Keratinocyte (primary cell): ENCODE results near the gene MRPL32. TPM values are rescaled to one million over a fixed set of nuclear protein-coding genes. Genes with fewer than 3 reads are reported as not detected.

Experiments
- DNase-seq: peaks from one replicate; pipeline ENCODE4 v3.0.0-alpha.2; 2011; ENCODE audit warnings: low read depth, missing footprints, low spot score
- FAIRE-seq: peaks from 2 replicates; lab custom pipeline; 2011; peaks lifted over from hg19 to GRCh38; lab: Jason Lieb, UNC
- H2AFZ ChIP-seq: 2 replicates; pipeline ENCODE4 v1.6.0; 2012; ENCODE audit warnings: low read length, control low read depth, inconsistent platforms; ENCODE audit not compliant: control insufficient read depth
- H3K27ac ChIP-seq: 2 replicates; pipeline ENCODE4 v1.5.1; 2011; ENCODE audit warnings: low read length; ENCODE audit not compliant: control insufficient read depth, insufficient read depth
- H3K27me3 ChIP-seq: 3 replicates; pipeline ENCODE4 v1.6.0; 2011; ENCODE audit warnings: low read length; ENCODE audit not compliant: control insufficient read depth, insufficient read depth; ENCODE audit errors: extremely low read depth
- H3K36me3 ChIP-seq, 2 experiments: 2 replicates in 1 of 2; 3 replicates in 1 of 2; pipeline ENCODE4 v1.5.1; 2011; ENCODE audit warnings: low read length in 2 of 2, mild to moderate bottlenecking in 1 of 2; ENCODE audit not compliant: control insufficient read depth in 2 of 2, insufficient read depth in 2 of 2; ENCODE audit errors: extremely low read depth in 1 of 2
- H3K4me1 ChIP-seq: 3 replicates; pipeline ENCODE4 v1.5.1; 2011; ENCODE audit warnings: low read length; ENCODE audit not compliant: control insufficient read depth, insufficient read depth; ENCODE audit errors: extremely low read depth
- H3K4me2 ChIP-seq: 3 replicates; pipeline ENCODE4 v1.6.0; 2011; ENCODE audit warnings: low read depth, low read length; ENCODE audit not compliant: control insufficient read depth, insufficient read depth; ENCODE audit errors: extremely low read depth
- H3K4me3 ChIP-seq, 3 experiments: fragments of 200-600 bp in 1 of 3; sonication (generic) in 1 of 3; 2 replicates in 2 of 3; 3 replicates in 1 of 3; pipeline ENCODE4 v1.5.1; 2011 to 2016; ENCODE audit warnings: low read length in 3 of 3, mild to moderate bottlenecking in 3 of 3, control low read depth in 2 of 3, inconsistent platforms in 1 of 3, low read depth in 1 of 3, mixed read lengths in 1 of 3, mixed run types in 1 of 3, moderate library complexity in 1 of 3; ENCODE audit not compliant: control insufficient read depth in 2 of 3, insufficient read depth in 2 of 3; ENCODE audit errors: extremely low read depth in 1 of 3
- H3K79me2 ChIP-seq: 2 replicates; pipeline ENCODE4 v1.6.0; 2012; ENCODE audit warnings: low read length; ENCODE audit not compliant: control insufficient read depth, insufficient read depth
- H3K9ac ChIP-seq: 3 replicates; pipeline ENCODE4 v1.6.0; 2011; ENCODE audit warnings: low read length; ENCODE audit not compliant: control insufficient read depth, insufficient read depth; ENCODE audit errors: extremely low read depth
- H3K9me1 ChIP-seq: 3 replicates; pipeline ENCODE4 v1.6.0; 2011; ENCODE audit warnings: low read length; ENCODE audit not compliant: control insufficient read depth, insufficient read depth; ENCODE audit errors: extremely low read depth
- H3K9me3 ChIP-seq: 2 replicates; pipeline ENCODE4 v1.5.1; 2012; ENCODE audit warnings: low read depth, low read length; ENCODE audit not compliant: control insufficient read depth
- H4K20me1 ChIP-seq: 3 replicates; pipeline ENCODE4 v1.6.0; 2011; ENCODE audit warnings: low read length; ENCODE audit not compliant: control insufficient read depth, insufficient read depth; ENCODE audit errors: extremely low read depth
- CTCF ChIP-seq, 3 experiments: IDR thresholded peaks in 1 of 3; conservative IDR thresholded peaks in 1 of 3; optimal IDR thresholded peaks in 1 of 3; 2 replicates in 2 of 3; 3 replicates in 1 of 3; pipeline versions ENCODE3 to v1.5.1; 2011; ENCODE audit warnings: low read length in 3 of 3, mild to moderate bottlenecking in 3 of 3, moderate library complexity in 2 of 3, control low read depth in 1 of 3, inconsistent platforms in 1 of 3; ENCODE audit not compliant: insufficient read depth in 2 of 3; ENCODE audit errors: extremely low read depth in 1 of 3
- EZH2 ChIP-seq: IDR thresholded peaks from one replicate; pipeline ENCODE4 v1.6.1; 2012; ENCODE audit warnings: inconsistent platforms, mild to moderate bottlenecking, low read length, moderate library complexity
- dilution Hi-C: fragments of 300-500 bp; cut with MboI; formaldehyde crosslinking; loops from one replicate; pipeline ENCODE4 v1.7.0; 2020; ENCODE audit warnings: low sequenced_read_pairs; ENCODE audit not compliant: extremely low pct_ligation_motif_present
- polyA plus RNA-seq, 5 experiments: library from polyadenylated mRNA; depleted of rRNA in 3 of 5; stranded (reverse) in 3 of 5; stranded (forward) in 1 of 5; unstranded in 1 of 5; fragments of >200 nt; gene quantifications; 1 replicate in 1 of 5; 2 replicates in 3 of 5; 3 replicates in 1 of 5; pipeline versions ENCODE4 v1.2.1 to v1.2.3, GENCODE V29; 2011 to 2012; ENCODE audit warnings: missing spikeins in 2 of 5, low read depth in 1 of 5, low replicate concordance in 1 of 5

Gene MRPL32
- polyA plus RNA-seq, 1 donor (not counting 4 experiments of a cell fraction or from before 2014, with no cell fraction given) = 86.1 TPM

DNA sequence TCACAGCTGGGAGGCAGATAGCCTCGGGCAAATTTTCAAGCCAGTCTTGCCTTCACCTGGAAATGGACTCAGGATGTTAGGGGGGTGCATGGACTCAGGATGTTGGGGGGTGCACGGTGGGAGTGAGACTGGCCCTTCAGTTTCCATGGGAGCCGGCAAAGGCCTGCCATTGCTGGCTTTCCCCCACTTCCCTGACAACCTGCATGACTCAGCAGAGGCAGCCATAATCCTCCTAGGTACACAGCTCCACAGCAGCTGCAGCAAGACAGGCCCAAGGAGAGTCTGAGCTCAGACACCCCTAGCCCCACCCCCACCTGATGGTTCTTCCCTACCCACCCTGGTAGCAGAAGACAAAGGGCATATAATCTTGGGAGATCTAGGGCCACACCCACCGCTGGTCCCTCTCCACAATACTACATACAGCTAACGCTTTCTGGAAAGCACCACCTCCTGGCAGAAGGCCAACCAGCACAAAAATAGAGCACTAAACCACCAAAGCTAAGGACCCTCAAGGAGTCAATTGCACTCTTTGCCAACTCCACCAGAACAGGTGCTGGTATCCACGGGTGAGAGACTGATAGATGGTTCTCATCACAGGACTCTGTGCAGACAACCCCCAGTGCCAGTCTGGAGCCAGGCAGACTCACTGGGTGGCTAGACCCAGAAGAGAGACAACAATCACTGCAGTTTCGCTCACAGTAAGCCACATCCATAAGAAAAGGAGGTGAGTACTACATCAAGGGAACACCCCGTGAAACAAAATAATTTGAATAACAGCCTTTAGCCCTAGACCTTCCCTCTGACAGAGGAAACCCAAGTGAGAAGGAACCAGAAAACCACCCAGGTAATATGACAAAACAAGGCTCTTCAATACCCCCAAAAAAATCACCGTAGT, 38.6 kb upstream of the MRPL32 start:
- Histone ChIP-seq H3K79me2 (no peaks in the 10 kb centered on the region), H3K4me1 (peaks cover 7% of the 10 kb centered on the region), H3K9me1 (no peaks in the 10 kb centered on the region), H3K4me3 (no peak overlapping the region), H4K20me1 (no peaks in the 10 kb centered on the region), H3K9me3 (no peaks in the 10 kb centered on the region), H3K27ac (no peak overlapping the region), H3K4me2 (no peak overlapping the region), H2AFZ (no peak overlapping the region), H3K9ac (no peak overlapping the region), H3K27me3 (no peaks in the 10 kb centered on the region), H3K36me3 (no peaks in the 10 kb centered on the region)
- no peak for TF ChIP-seq CTCF (optimal IDR thresholded peaks at IDR 0.05 in 1 of 3, IDR thresholded peaks at IDR 0.05 in 1 of 3, conservative IDR thresholded peaks at IDR 0.05 in 1 of 3; ENCODE audit: extremely low read depth in 1 of 3, insufficient read depth in 2 of 3, low read length in 3 of 3)
- TF ChIP-seq EZH2 = no peak
- FAIRE-seq (no peak), DNase-seq (no peak)
- dilution Hi-C loops = no loop called here

GRCh38 chr7:42900842-42901241, 31.3 kb upstream of the MRPL32 start:
- H2AFZ ChIP-seq = no peak overlapping the region
- no peak overlapping the region for H3K9ac ChIP-seq
- H3K4me3 ChIP-seq = no peak overlapping the region
- no peaks in the 10 kb centered on the region for H4K20me1 ChIP-seq
- no peak for FAIRE-seq
- TF ChIP-seq EZH2 (no peak), CTCF (optimal IDR thresholded peaks at IDR 0.05 in 1 of 3, IDR thresholded peaks at IDR 0.05 in 1 of 3, conservative IDR thresholded peaks at IDR 0.05 in 1 of 3; ENCODE audit: extremely low read depth in 1 of 3, insufficient read depth in 2 of 3, low read length in 3 of 3) (no peak)
- no peak overlapping the region for H3K4me2 ChIP-seq
- no peaks in the 10 kb centered on the region for H3K36me3 ChIP-seq
- H3K9me3 ChIP-seq = no peaks in the 10 kb centered on the region
- no peaks in the 10 kb centered on the region for H3K27me3 ChIP-seq
- no peak overlapping the region for H3K27ac ChIP-seq
- no peak for DNase-seq
- H3K9me1 ChIP-seq = no peaks in the 10 kb centered on the region
- no peaks in the 10 kb centered on the region for H3K79me2 ChIP-seq
- dilution Hi-C loops = no loop called here
- no peaks in the 10 kb centered on the region for H3K4me1 ChIP-seq
